MM.1S (cell line): Measurements from ENCODE around the gene MRPL23.

ENCODE experiments used
- DNase-seq: peaks from one replicate; pipeline ENCODE4 v3.0.0-alpha.2; 2015
- H2AFZ ChIP-seq: fragments of 300-600 bp; sonication (generic); 2 replicates; pipeline ENCODE4 v1.6.0; 2016; ENCODE audit warnings: antibody characterized with exemption, low read length
- H3F3A ChIP-seq: fragments of 300-600 bp; sonication (generic); 2 replicates; pipeline ENCODE4 v1.6.1; 2016; ENCODE audit warnings: mild to moderate bottlenecking, antibody characterized with exemption, low read length, moderate library complexity, mixed read lengths; ENCODE audit not compliant: insufficient read depth
- H3K27ac ChIP-seq: fragments of 300-600 bp; sonication (generic); 2 replicates; pipeline ENCODE4 v1.5.1; 2016; ENCODE audit warnings: mild to moderate bottlenecking, low read length
- H3K27me3 ChIP-seq: fragments of 300-600 bp; sonication (generic); replicated peaks from 2 replicates; pipeline ENCODE4 v1.6.0; 2016; ENCODE audit warnings: low read length; ENCODE audit not compliant: insufficient read depth
- H3K36me3 ChIP-seq: fragments of 300-600 bp; sonication (generic); replicated peaks from 2 replicates; pipeline ENCODE4 v1.6.1; 2016; ENCODE audit warnings: mild to moderate bottlenecking, low read length, mixed read lengths; ENCODE audit not compliant: insufficient read depth
- H3K4me1 ChIP-seq: fragments of 300-600 bp; sonication (generic); 2 replicates; pipeline ENCODE4 v1.6.1; 2016; ENCODE audit warnings: low read length, mixed read lengths
- H3K4me2 ChIP-seq: fragments of 300-600 bp; sonication (generic); 2 replicates; pipeline ENCODE4 v1.6.0; 2016; ENCODE audit warnings: low read depth, low read length
- H3K4me3 ChIP-seq: fragments of 300-600 bp; sonication (generic); 2 replicates; pipeline ENCODE4 v1.5.1; 2016; ENCODE audit warnings: low read length, mixed read lengths
- H3K79me2 ChIP-seq: fragments of 300-600 bp; sonication (generic); 2 replicates; pipeline ENCODE4 v1.6.1; 2016; ENCODE audit warnings: mixed run types, low read length, mixed read lengths
- H3K9ac ChIP-seq: fragments of 300-600 bp; sonication (generic); 2 replicates; pipeline ENCODE4 v1.6.1; 2016; ENCODE audit warnings: low read length, mixed read lengths
- H3K9me2 ChIP-seq: fragments of 300-600 bp; sonication (generic); replicated peaks from 2 replicates; pipeline ENCODE4 v1.6.1; 2016; ENCODE audit warnings: mild to moderate bottlenecking, low read length, mixed read lengths; ENCODE audit not compliant: insufficient read depth
- H3K9me3 ChIP-seq: fragments of 300-600 bp; sonication (generic); replicated peaks from 2 replicates; pipeline ENCODE4 v1.6.1; 2016; ENCODE audit warnings: mild to moderate bottlenecking, low read length, mixed read lengths; ENCODE audit not compliant: insufficient read depth
- H4K20me1 ChIP-seq: fragments of 300-600 bp; sonication (generic); 2 replicates; pipeline ENCODE4 v1.6.1; 2016; ENCODE audit warnings: mild to moderate bottlenecking, low read length, moderate library complexity, mixed read lengths; ENCODE audit not compliant: insufficient read depth
- CTCF ChIP-seq: fragments of 300-600 bp; sonication (generic); IDR thresholded peaks from 2 replicates; pipeline ENCODE4 v1.5.1; 2016; ENCODE audit warnings: antibody characterized with exemption, low read length, mixed read lengths
- EZH2 ChIP-seq: fragments of 300-600 bp; sonication (generic); optimal IDR thresholded peaks from 2 replicates; pipeline ENCODE3; 2017; ENCODE audit warnings: low read depth, mild to moderate bottlenecking, antibody characterized with exemption, low read length, mixed read lengths
- EZH2phosphoT487 ChIP-seq: fragments of 300-600 bp; sonication (generic); IDR thresholded peaks from 2 replicates; pipeline ENCODE4 v1.6.1; 2018; ENCODE audit warnings: antibody characterized with exemption, low read length

MRPL23 gene

GRCh38 chr11:1958367-1958766, 11.2 kb downstream of the MRPL23 start:
- H3K9me2 ChIP-seq = no peaks in the 10 kb centered on the region
- DNase-seq = no peak
- H3K4me2 ChIP-seq = no peak overlapping the region
- H3F3A ChIP-seq = no peaks in the 10 kb centered on the region
- H3K4me1 ChIP-seq = no peaks in the 10 kb centered on the region
- H2AFZ ChIP-seq = no peak overlapping the region
- no peak overlapping the region for H3K27ac ChIP-seq
- no peak overlapping the region for H3K4me3 ChIP-seq
- H3K9ac ChIP-seq = no peak overlapping the region
- no peaks in the 10 kb centered on the region for H4K20me1 ChIP-seq
- H3K9me3 ChIP-seq = no peaks in the 10 kb centered on the region
- H3K79me2 ChIP-seq = no peaks in the 10 kb centered on the region
- no peak for TF ChIP-seq EZH2phosphoT487
- no peak for TF ChIP-seq EZH2
- TF ChIP-seq CTCF = no peak
- H3K36me3 ChIP-seq = no peaks in the 10 kb centered on the region
- H3K27me3 ChIP-seq = no peaks in the 10 kb centered on the region

GRCh38 chr11:1959786-1960185, 12.7 kb downstream of the MRPL23 start:
- H3K4me2 ChIP-seq = no peak overlapping the region
- no peaks in the 10 kb centered on the region for H3K9me2 ChIP-seq
- no peaks in the 10 kb centered on the region for H3K4me1 ChIP-seq
- H3K79me2 ChIP-seq = no peaks in the 10 kb centered on the region
- no peaks in the 10 kb centered on the region for H3F3A ChIP-seq
- no peak for TF ChIP-seq EZH2
- TF ChIP-seq CTCF = no peak
- no peak for TF ChIP-seq EZH2phosphoT487
- H2AFZ ChIP-seq = no peak overlapping the region
- no peak overlapping the region for H3K9ac ChIP-seq
- no peak overlapping the region for H3K4me3 ChIP-seq
- no peak overlapping the region for H3K27ac ChIP-seq
- no peaks in the 10 kb centered on the region for H4K20me1 ChIP-seq
- no peaks in the 10 kb centered on the region for H3K9me3 ChIP-seq
- no peaks in the 10 kb centered on the region for H3K27me3 ChIP-seq
- H3K36me3 ChIP-seq = no peaks in the 10 kb centered on the region
- no peak for DNase-seq

- H4K20me1 ChIP-seq = no peaks in the 10 kb centered on the region
- H3F3A ChIP-seq = no peaks in the 10 kb centered on the region
- no peaks in the 10 kb centered on the region for H3K79me2 ChIP-seq
- no peaks in the 10 kb centered on the region for H3K4me1 ChIP-seq
- TF ChIP-seq EZH2phosphoT487 (no peak), EZH2 (no peak), CTCF (no peak)
- H2AFZ ChIP-seq = no peak overlapping the region
- no peak for DNase-seq
- H3K4me2 ChIP-seq = no peak overlapping the region
- H3K9ac ChIP-seq = no peak overlapping the region
- H3K9me3 ChIP-seq = no peaks in the 10 kb centered on the region
- H3K9me2 ChIP-seq = no peaks in the 10 kb centered on the region
- no peaks in the 10 kb centered on the region for H3K27me3 ChIP-seq
- no peak overlapping the region for H3K4me3 ChIP-seq
- no peak overlapping the region for H3K27ac ChIP-seq
- H3K36me3 ChIP-seq = no peaks in the 10 kb centered on the region
Observed at GRCh38 chr11:1963864-1964263, 16.7 kb downstream of the MRPL23 start.
